Measurements from ENCODE around the gene FLYWCH1.

FLYWCH1 gene

DNA sequence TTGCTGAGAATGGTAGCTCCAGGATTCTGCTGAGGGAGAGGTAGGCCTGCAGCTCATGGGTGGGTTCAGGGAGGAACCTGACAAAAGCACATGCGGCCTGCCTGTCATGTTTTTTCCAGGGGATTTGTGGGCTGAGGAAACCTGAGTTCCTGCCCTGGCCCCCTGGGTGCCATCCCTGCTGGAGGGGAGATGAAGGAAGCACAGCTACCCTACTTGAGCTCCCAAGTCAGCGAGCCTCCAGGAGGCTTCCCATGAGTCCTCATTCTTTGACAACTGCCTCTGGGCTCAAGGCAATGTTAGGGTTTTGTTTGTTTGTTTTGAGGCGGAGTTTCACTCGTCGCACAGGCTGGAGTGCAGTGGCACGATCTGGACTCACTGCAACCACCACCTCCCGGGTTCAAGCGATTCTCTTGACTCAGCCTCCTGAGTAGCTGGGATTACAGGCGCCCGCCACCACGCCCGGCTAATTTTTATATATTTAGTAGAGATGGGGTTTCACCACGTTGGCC, 12.1 kb upstream of the FLYWCH1 start:
- no peak for DNase-seq

DNA sequence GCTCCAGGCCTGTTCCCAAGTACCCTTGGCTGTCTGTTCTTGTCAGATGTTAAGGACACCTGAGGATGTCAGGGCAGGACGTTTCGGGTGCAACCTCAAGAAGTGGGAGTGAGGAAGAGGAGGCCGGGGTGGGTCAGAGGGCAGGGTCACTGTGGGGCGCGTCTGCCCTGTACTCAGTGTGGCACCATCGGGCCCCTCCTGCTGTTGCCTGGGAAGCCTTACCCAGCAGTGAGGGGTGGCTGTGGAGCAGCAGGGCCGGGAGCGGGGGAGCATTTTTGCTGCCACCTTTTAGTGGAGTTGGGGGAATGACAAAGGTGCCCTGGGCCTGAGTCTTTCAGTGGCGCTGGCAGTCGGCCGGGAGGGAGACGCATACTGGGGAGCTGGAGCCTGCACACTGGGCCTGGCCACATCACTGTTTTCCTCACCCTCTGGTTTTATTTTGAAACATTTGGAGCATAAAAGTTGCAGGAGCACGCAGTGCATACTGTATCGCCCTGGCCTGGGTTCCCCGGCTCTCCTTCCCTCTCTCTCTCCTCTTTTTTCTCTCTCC, 11.1 kb upstream of the FLYWCH1 start:
- no peak for DNase-seq

DNA sequence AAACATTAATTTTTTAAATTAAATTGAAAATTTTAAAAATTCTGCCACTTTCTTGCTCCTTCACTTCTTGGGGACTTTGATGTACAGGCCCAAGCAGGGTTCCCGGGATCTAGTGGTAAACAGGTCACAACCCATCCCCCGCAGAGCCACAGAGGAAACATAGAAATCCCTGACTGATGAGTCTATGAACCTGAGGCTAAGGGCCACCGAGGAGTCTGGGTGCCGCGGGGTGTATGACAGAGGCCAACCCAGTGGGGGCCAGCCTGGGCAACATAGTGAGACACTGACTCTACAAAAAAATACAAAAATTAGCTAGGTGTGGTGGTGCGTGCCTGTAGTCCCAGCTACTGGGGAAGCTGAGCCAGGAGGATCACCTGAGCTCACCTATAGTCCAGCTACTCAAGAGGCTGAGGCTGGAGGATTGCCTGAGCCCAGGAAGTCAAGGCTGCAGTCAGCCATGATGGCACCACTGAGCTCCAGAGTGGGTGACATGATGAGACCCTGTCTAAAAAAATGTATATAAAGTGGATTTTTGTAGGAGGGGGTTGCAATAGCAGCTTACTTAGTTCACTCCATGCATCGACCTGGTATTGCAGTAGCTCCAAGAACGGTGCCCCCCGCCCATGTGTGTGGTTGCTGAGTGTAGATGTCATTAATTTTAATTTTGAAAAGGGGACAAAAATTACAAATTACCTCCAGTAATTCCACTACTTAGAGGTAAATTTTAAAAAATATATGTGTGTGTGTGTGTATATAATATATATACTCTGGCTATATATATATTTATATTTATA, 9.2 kb upstream of the FLYWCH1 start:
- DNase-seq, result no peak

DNA sequence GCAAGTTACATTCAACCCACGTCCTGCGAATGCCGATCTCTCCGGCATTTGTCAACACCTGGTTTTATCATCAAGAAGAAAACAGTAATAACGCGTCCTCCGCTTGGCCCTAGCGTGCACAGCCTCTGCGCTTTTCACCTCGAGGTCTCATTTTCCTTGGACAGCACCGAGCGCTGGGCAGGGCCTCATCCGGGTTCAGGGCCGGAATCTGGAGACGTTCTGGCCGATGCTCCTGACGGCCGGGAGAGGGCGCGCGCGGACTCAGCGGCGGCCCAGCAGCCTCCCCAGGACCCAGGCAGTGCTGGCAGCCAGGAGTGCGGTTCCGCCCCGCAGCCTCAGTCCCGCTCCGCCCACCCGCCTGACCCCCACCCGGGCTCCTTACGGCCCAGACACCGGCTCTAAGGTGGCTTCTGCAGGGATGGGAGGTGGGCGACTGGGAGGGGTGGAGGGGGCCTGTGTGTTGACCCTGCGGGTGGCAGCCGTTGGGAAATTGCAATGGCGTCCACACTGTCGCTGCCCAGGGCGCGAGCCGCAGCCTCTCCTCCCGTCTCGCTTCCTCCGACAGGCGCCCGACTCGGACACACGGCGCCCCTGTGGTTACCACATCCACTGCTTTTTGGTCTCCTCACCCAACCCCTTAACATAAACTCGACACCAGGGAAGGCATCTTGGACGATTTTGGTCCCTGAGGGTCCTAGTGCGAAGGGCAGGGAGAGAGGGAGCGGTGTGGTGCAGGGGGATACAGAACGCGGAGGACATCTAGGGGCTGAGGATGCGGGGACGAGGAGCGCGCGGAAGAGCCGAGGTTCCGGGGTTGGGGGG, 7.4 kb upstream of the FLYWCH1 start:
- peak; percentile 89 for DNase-seq

DNA sequence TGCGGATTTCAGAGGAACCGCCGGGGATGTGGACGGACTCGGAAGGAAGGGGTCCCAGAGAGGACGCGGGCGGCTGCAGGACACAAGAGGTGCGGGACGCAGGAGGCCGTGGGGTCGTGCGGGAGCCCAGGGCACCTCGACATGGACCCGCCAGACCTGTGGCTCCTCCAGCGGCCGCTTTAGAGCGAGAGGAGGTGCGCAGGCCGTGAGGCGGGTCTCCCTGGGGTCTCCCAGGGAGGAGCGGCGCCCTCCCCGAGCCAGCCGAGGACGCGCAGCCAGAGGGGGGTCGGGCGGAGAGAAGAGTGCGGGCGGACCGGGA, 6.8 kb upstream of the FLYWCH1 start:
- peak; percentile 67 for DNase-seq

DNA sequence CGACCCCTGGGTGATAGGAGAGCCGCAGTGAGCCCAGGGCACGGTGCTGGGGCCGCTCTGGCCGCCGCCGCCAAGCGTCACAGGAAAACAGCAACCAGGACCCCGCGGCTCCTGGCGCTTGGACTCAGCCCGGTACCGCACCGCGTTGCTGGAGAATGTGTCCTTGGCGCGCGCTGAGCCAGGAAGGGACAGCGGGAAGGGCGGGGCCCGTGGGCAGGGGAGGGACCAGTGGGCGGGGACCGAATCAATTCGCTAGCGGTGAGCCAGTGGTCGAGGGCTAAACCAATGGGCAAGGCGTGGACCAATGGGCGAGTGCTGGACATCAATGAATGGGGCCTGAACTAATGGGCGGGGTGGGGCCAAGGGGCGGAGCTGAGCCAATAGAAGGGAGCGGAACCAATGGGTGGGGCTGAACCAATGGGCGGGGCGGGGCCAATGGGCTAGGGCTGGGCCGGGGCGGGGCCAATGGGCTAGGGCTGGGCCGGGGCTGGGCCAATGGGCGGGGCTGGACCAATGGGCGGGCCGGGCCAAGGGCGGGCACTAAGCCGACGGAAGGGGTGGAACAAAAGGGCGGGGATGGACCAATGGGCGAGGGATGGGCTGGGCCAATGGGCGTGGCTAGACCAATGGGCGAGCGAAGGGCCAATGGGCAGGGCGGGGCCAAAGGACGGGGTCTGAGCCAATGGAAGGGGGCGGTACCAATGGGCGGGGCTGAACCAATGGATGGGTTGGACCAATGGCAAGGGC, 6.3 kb upstream of the FLYWCH1 start:
- DNase-seq, result peak; percentile 99

DNA sequence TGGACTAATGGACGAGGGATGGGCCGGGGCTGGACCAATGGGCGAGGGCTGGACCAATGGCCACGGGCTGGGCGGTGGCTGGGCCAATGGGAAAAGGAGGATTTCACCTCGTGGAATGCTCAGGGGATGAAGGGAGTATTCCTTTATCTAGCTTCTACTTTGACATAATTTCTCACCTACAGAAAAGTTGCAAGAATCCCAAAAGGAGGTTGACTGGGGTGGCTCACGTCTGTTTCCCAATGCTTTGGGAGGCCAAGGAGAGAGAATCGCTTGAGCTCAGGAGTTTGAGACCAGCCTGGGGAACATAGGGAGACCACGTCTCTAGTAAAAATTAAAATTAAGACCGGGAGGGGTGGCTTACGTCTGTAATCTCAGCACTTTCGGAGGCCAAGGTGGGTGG, 5.7 kb upstream of the FLYWCH1 start:
- DNase-seq, result no peak

DNA sequence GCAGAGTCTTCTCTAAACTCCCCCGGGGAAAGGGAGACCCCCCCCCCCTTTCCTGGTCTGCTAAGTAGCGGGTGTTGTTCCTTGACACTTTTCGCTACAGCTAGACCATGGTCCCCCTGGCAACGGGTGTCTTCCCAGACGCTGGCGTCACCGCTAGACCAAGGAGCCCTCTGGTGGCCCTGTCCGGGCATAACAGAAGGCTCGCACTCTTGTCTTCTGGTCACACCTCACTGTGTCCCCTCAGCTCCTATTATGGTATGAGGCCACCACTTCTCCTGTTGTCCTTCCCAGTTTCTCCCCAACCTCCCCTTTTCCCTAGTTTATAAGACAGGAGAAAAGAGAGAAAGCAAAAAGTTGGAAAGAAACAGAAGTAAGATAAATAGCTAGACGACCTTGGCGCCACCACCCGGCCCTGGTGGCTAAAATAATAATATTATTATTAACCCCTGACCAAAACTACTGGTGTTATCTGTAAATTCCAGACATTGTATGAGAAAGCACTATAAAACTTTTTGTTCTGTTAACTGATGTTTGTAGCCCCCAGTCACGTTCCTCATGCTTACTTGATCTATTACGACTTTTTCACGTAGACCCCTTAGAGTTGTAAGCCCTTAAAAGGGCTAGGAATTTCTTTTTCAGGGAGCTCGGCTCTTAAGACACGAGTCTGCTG, 4.5 kb upstream of the FLYWCH1 start:
- DNase-seq, result peak; percentile 72

DNA sequence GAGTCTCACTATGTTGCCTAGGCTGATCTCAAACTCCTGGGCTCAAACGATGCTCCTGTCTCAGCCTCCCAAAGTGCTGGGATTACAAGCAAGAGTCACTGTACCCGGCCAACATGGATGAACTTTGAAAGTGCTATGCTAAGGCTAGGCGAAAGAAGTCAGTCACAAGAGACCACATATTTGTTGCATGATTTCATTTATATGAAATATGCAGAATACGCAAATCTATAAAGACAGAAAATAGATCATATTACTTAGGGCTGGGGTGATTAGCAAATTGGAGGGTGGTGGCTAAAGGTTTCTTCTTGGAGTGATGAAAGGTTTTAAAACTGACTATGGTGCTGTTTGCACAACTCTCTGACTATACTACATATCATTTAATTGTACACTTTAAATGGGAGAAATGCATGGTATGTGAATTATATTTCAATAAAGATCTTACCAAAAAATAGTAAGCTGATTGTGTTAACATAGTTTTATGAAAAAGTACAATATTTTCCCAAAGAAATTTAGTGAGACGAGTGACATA, 1.2 kb upstream of the FLYWCH1 start:
- DNase-seq, result no peak

DNA sequence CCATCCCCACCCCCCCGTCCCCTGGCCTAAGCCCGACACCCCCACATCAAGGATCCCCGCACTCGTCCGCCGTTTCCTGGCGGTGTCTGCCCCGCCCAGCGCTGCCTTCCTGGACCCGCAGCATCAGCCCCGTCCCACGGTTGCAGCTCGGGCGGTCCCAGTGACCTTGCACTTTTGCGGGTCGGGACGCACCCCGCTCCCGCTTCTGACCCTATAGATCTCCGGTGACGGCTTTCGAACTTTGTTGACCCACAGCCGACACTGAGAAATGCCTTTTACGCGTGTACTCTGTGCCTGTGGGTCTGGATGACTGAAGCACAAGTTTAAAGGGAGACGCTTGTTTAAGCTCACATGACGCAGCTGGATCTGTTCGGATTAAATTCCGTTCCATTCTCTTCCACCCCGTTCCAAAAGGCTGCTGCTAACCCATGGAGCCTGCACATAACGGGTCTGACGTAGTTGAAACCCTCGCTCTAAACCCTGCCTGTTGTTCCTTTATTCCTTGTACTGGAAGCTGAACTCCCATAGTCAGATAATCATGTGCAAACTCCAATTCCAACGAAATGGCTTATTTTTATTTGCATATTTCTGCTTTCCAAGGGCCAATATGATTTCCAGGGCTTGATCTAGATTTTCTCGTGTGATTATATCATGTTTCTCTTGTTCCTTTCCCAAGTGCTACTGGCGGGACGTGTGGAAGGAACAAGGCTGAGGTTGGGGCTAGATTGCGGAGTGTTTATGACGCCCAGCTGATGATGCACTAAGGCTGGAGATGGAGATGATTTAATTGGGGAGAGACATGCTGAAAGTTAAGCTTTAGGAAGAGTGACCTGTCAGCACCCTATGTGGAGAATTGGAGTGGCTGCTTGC, 834 bp downstream of the FLYWCH1 start:
- DNase-seq, result peak; percentile 53

DNA sequence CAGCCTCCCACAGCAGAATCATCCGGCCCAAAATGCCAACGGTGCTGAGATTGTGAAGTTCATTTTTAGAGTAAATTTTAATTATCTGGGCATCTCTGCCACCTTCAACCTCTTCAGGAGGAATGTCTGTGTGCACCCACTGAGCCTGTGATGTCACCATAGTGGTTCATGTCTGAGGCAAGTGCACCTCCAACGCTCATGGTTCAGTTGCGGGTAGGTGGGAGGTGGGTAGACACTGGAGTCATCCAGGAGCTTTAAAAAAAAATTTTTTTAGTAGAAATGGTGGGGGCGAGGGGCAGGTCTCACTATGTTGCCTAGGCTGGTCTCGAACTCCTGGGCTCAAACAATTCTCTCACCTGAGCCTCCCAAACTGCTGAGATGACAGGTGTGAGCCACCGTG, 1.9 kb downstream of the FLYWCH1 start:
- DNase-seq, result no peak

DNA sequence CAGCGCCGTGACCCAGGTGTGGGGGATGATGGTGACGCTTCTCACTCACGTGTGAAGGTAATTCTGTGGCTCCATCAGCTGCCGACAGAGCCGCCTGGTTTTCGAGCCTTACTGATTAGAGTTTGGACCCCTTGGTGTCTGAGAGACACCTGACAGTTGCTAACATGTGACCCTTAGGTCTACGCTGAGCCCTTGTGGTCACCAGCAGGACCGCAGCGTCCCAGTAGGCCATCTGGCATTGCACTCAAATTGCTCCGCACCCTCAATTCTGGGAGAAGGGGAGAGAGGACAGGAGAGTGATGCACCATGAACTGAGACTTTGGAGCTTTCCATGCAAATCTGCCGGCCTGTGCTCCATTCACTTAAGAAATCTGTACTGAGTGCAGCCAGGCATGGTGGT, 2.5 kb downstream of the FLYWCH1 start:
- DNase-seq, result no peak

DNA sequence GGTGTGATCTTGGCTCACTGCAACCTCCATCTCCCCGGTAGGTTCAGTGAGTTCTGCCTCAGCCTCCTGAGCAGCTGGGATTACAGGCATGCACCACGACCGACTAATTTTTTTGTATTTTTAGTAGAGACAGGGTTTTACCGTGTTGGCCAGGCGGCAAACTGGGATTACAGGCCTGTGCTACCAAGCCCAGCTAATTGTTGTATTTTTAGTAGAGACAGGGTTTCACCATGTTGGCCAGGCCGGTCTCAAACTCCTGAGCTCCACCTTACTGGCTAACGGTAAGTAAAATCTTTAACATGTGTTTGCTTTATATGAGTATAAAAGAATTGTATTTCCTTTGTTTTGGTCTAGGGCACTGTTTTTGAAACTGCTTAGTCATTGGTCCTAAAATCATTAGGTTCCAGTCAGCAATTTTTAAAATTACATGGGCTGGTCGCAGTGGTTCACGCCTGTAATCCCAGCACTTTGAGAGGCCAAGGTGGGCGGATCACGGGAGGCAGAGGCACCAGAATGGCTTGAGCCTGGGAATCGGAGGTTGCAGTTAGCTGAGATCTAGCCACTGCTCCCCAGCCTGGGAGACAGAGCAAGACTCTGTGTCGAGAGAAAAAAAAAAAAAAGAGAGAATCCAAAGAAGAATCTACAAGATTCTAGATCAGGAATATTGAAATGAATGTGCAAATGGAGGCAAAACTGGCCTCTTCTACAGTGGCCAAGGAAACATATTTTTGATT, 3.6 kb downstream of the FLYWCH1 start:
- no peak for DNase-seq

DNA sequence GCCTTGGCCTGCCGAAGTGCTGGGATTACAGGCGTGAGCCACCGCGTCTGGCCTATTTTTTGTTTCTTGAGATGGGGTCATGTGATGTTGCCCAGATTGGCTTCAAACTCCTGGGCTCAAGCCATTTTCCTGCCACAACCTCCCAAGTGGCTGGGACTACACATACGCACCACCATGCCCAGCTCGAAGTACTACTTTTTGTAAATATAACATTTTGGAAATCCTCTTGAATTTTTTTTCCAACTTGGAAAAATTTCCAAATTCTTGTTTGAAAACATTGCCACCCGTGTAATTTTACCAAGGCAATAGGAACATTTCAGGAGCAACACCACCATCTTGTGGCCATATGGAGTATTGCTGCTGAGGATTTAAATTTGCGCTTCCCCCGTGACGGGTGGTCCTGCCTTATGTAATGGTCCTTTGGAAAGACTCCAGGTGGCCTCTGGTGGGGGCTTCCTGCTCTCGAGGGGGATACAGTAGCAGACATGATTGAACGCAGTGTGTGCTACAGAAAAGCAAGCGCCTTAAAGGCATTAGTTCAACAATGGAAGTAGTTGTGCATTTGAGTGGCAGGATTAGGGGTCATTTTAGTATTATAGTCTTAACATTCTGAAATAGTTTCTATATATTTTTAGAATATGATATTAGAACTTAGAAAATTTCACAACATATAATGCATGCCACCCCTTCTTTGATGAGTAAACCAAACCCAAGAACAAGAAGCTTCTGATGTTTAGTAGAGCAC, 8.0 kb downstream of the FLYWCH1 start:
- peak; percentile 54 for DNase-seq

DNA sequence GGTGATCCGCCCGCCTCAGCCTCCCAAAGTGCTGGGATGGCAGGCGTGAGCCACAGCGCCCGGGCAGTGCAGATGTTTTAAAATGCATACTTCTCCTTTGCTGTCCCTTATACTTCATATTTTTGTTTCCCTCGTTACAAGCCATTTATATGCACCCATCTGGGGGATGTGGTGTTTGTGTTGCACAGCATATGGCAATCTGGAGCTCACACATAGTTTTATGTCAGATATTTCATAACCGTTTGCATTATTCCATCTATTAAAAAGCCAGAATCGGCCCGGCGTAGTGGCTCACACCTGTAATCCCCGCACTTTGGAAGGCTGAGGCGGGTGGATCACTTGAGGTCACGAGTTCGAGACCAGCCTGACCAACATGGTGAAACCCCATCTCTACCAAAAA, 11.8 kb downstream of the FLYWCH1 start:
- DNase-seq, result no peak

DNA sequence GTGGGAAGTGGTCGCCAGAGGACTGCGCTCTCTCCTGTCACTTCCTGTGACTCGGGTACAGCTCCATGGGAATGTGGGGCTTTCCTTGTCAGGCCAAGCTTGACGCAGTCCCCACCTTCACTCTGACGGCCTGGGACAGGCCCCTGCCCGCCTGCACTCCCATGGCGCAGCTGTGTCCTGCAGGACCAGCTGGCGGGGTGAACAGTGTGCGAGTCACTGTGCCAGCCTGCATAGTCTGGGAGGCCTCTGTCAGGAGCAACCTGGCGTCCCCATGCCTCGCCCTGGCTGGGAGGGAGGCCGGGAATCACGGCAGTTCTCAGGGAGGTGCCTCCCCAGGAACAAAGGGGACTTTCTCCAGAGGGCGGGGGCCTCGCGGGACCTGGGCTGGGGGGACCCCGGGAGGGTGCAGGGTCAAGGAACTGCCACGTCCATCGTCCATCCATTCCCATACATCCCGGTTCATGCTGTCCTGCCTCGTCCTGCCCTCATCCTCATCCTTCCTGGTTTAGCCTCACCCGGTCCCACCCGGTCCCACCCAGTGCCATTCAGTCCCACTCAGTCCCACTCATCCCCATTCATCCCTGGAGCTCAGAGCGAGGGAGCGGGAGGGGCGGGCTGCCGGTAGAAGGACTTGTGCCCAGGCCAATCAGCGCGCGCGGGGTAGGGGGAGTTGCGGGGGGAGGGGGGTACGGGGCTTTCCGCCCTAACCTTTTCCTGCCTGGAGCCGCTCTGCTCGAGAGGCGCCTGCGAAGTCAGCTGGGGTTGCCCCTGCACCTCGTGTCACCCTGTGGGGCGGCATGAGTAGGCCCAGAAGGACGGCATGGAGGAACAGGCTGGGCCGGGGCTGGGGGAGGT, 13.4 kb downstream of the FLYWCH1 start:
- DNase-seq, result no peak

DNA sequence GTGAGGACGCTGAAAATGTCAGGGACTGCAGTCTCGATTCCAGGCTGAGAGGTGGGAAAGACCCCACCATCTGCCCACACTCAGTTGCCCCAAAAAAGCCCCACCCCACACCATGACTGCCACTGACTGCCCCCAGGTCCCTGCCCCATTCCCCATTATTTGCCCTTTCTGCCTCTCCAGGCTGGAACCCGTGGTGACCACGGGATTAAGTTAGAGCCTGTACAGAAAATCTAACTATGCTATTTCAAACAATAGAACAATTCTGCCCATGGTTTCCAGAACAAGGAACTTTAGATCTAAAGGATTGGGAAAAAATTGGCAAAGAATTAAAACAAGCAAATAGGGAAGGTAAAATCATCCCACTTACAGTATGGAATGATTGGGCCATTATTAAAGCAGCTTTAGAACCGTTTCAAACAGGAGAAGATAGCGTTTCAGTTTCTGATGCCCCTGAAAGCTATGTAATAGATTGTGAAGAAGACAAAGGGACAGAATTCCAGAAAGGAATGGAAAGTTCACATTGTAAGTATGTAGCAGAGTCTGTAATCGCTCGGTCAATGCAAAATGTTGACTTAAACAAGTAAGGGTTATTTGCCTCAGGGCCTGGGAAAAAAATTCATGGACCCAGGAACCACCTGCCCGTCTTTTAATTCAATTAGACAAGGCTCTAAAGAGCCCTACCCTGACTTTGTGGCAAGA, 14.4 kb downstream of the FLYWCH1 start:
- no peak for DNase-seq

DNA sequence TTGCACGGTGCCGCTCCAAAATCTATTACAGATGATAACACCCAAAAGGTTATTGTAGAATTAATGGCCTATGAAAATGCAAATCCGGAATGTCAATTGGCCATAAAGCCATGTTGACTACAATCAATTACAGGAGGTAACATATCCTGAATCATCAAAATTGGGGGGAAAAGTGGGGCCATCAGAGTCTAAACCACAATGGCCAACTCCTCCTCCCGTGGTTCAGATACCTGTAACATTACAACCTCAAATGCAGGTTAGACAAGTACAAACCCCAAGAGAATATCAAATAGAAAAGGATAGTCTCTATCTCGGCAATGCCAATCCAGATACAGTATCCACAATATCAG, 14.9 kb downstream of the FLYWCH1 start:
- DNase-seq, result no peak
